C4-2B (cell line): Measurements from ENCODE around the gene SLC35G4.

ENCODE experiments used
- CTCF ChIP-seq: fragments of 450-650 bp; conservative IDR thresholded peaks from 2 replicates; pipeline ENCODE4 v1.5.1; 2017; ENCODE audit warnings: mild to moderate bottlenecking
- ZFX ChIP-seq: fragments of 450-650 bp; IDR thresholded peaks from 2 replicates; pipeline ENCODE4 v1.6.1; 2017

GRCh38 chr18:11658019-11658418 lies 48.6 kb downstream of the SLC35G4 start:
- no peak for TF ChIP-seq CTCF
- no peak for TF ChIP-seq ZFX
